HEK293 (cell line): Measurements from ENCODE around the gene TRPM5.

ENCODE experiments used
- CTCF ChIA-PET: fragments of 350-600 bp; formaldehyde crosslinking; extraction: SDS; loops from one replicate; lab custom pipeline; 2021; ENCODE audit warnings: antibody characterized with exemption; lab: Yijun Ruan, JAX
- POLR2A ChIA-PET: fragments of 300-600 bp; formaldehyde crosslinking; extraction: SDS; loops from one replicate; lab custom pipeline; 2020; ENCODE audit warnings: antibody characterized with exemption, inconsistent platforms; lab: Yijun Ruan, JAX
- H3K27ac ChIP-seq: fragments of 200-500 bp; sonication (Bioruptor generic); 2 replicates; pipeline ENCODE4 v1.5.1; 2014; ENCODE audit warnings: low read depth, low read length, control low read depth, inconsistent platforms; ENCODE audit errors: extremely low read depth
- H3K36me3 ChIP-seq, 2 experiments: fragments of 200-500 bp in 1 of 2; sonication (Bioruptor generic) in 1 of 2; 1 replicate in 1 of 2; 2 replicates in 1 of 2; pipeline ENCODE4 v1.5.1; 2014 to 2017; ENCODE audit warnings: inconsistent platforms in 2 of 2, low read length in 2 of 2; ENCODE audit not compliant: control insufficient read depth in 2 of 2, insufficient read depth in 1 of 2
- H3K4me1 ChIP-seq: fragments of 200-500 bp; sonication (Bioruptor generic); 2 replicates; pipeline ENCODE4 v1.5.1; 2014; ENCODE audit warnings: mild to moderate bottlenecking, low read length, inconsistent platforms; ENCODE audit not compliant: control insufficient read depth, insufficient read depth
- H3K4me3 ChIP-seq: 2 replicates; pipeline ENCODE4 v1.5.1; 2011; ENCODE audit warnings: low read depth, mild to moderate bottlenecking, control low read depth, low read length, moderate library complexity
- H3K9me3 ChIP-seq: fragments of 200-500 bp; sonication (Bioruptor generic); 2 replicates; pipeline ENCODE4 v1.5.1; 2014; ENCODE audit warnings: low read depth, low read length, inconsistent platforms; ENCODE audit not compliant: control insufficient read depth, insufficient read depth
- HOXD13 ChIP-seq: sonication (generic); formaldehyde crosslinking; IDR thresholded peaks from 2 replicates; pipeline ENCODE4 v1.8.0; 2022; ENCODE audit warnings: missing genetic modification reagents, borderline replicate concordance
- OSR2 ChIP-seq: fragments of 450-650 bp; formaldehyde crosslinking; IDR thresholded peaks from 2 replicates; pipeline ENCODE4 v1.5.1; 2016; ENCODE audit warnings: missing biosample characterization, missing genetic modification characterization
- RBAK ChIP-seq: fragments of 450-650 bp; formaldehyde crosslinking; IDR thresholded peaks from 2 replicates; pipeline ENCODE4 v1.5.1; 2016; ENCODE audit warnings: missing biosample characterization, missing genetic modification characterization
- SCRT1 ChIP-seq: fragments of 450-650 bp; formaldehyde crosslinking; IDR thresholded peaks from 2 replicates; pipeline ENCODE4 v1.5.1; 2016; ENCODE audit warnings: missing biosample characterization, missing genetic modification characterization, borderline replicate concordance
- ZBTB1 ChIP-seq: fragments of 450-650 bp; formaldehyde crosslinking; IDR thresholded peaks from 2 replicates; pipeline ENCODE4 v1.5.1; 2016; ENCODE audit warnings: missing biosample characterization, missing genetic modification characterization
- ZBTB20 ChIP-seq: fragments of 450-650 bp; formaldehyde crosslinking; IDR thresholded peaks from 2 replicates; pipeline ENCODE4 v1.5.1; 2016; ENCODE audit warnings: missing biosample characterization, missing genetic modification characterization
- ZBTB21 ChIP-seq: fragments of 450-650 bp; formaldehyde crosslinking; IDR thresholded peaks from 2 replicates; pipeline ENCODE4 v1.5.1; 2017; ENCODE audit warnings: missing biosample characterization, missing genetic modification characterization
- ZBTB7A ChIP-seq: fragments of 450-650 bp; formaldehyde crosslinking; IDR thresholded peaks from 2 replicates; pipeline ENCODE4 v1.5.1; 2016; ENCODE audit warnings: low read depth, missing biosample characterization, missing genetic modification characterization
- ZFHX2 ChIP-seq: fragments of 450-650 bp; formaldehyde crosslinking; conservative IDR thresholded peaks from 2 replicates; pipeline ENCODE4 v1.5.1; 2016; ENCODE audit warnings: missing biosample characterization, missing genetic modification characterization
- ZFP3 ChIP-seq: fragments of 450-650 bp; formaldehyde crosslinking; IDR thresholded peaks from 2 replicates; pipeline ENCODE4 v1.5.1; 2016; ENCODE audit warnings: low read depth, missing biosample characterization, missing genetic modification characterization
- ZNF202 ChIP-seq: fragments of 450-650 bp; formaldehyde crosslinking; IDR thresholded peaks from 2 replicates; pipeline ENCODE4 v1.5.1; 2016; ENCODE audit warnings: missing biosample characterization, missing genetic modification characterization, borderline replicate concordance
- ZNF426 ChIP-seq: fragments of 450-650 bp; formaldehyde crosslinking; IDR thresholded peaks from 2 replicates; pipeline ENCODE4 v1.5.1; 2017; ENCODE audit warnings: missing biosample characterization, missing genetic modification characterization, mild to moderate bottlenecking, inconsistent platforms, moderate library complexity
- ZNF510 ChIP-seq: fragments of 450-650 bp; formaldehyde crosslinking; IDR thresholded peaks from 2 replicates; pipeline ENCODE4 v1.5.1; 2018; ENCODE audit warnings: mild to moderate bottlenecking, missing genetic modification characterization, missing biosample characterization; ENCODE audit not compliant: insufficient replicate concordance
- ZNF558 ChIP-seq: fragments of 450-650 bp; formaldehyde crosslinking; IDR thresholded peaks from 2 replicates; pipeline ENCODE4 v1.5.1; 2016; ENCODE audit warnings: missing biosample characterization, missing genetic modification characterization
- ZNF837 ChIP-seq: fragments of 450-650 bp; formaldehyde crosslinking; IDR thresholded peaks from 2 replicates; pipeline ENCODE4 v1.5.1; 2016; ENCODE audit warnings: missing biosample characterization, missing genetic modification characterization
- TF ChIP-seq, protein P1 (sequence below): fragments of 450-650 bp; IDR thresholded peaks from 2 replicates; pipeline ENCODE4 v1.5.1; 2018; ENCODE audit warnings: missing biosample characterization, missing genetic modification characterization
- TF ChIP-seq, protein P2 (sequence below): fragments of 450-650 bp; formaldehyde crosslinking; IDR thresholded peaks from 2 replicates; pipeline ENCODE4 v1.5.1; 2016; ENCODE audit warnings: missing biosample characterization, missing genetic modification characterization, borderline replicate concordance
- TF ChIP-seq, protein P3 (sequence below): fragments of 450-650 bp; formaldehyde crosslinking; IDR thresholded peaks from 2 replicates; pipeline ENCODE4 v1.5.1; 2016; ENCODE audit warnings: missing biosample characterization, missing genetic modification characterization
- TF ChIP-seq, protein P4 (sequence below): fragments of 450-650 bp; formaldehyde crosslinking; IDR thresholded peaks from 2 replicates; pipeline ENCODE4 v1.5.1; 2017; ENCODE audit warnings: missing biosample characterization, missing genetic modification characterization

The TRPM5 gene

DNA sequence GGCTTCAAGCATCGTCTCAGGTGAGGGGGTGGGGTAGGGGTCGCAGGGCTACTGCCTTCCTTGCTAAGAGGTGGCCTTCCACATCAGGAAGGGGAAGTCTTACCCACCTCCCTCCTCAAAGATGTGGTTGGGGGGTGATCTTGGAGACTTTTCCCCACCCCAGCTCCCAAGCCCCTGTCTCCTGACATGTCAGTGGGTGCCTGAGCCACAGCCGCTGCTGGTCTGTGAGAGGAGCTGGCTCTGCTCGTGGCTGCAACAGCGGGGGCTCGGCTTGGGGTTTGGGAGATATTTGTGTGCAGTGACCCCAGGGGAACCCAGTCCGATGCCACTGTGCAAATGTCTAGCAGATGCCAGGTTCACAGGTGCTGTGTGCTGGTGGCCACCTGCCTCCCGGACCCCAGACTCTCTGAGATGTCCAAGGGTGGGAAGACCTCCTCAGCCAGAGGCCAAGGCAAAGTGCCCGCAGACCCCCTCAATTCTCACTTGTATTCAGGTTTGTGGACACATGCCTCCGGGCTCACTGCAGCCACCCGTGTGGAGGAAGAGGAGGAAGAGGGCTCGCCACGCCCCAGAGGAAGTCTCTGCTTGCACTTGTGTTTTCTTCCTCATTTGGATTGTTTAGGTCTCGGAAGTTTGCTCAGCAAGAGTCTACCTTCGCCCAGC lies 2.4 kb upstream of the TRPM5 start:
- Histone ChIP-seq H3K4me1 (no peaks in the 10 kb centered on the region), H3K9me3 (no peaks in the 10 kb centered on the region), H3K4me3 (no peak overlapping the region)
- POLR2A ChIA-PET, result no interaction called here
- no peak for TF ChIP-seq ZNF837 (tag by site-specific recombination)
- TF ChIP-seq, protein P1, sequence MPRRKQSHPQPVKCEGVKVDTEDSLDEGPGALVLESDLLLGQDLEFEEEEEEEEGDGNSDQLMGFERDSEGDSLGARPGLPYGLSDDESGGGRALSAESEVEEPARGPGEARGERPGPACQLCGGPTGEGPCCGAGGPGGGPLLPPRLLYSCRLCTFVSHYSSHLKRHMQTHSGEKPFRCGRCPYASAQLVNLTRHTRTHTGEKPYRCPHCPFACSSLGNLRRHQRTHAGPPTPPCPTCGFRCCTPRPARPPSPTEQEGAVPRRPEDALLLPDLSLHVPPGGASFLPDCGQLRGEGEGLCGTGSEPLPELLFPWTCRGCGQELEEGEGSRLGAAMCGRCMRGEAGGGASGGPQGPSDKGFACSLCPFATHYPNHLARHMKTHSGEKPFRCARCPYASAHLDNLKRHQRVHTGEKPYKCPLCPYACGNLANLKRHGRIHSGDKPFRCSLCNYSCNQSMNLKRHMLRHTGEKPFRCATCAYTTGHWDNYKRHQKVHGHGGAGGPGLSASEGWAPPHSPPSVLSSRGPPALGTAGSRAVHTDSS (tag by site-specific recombination), result 0 out of 2 replicates have a peak, but pooled peaks have one; percentile 14
- TF ChIP-seq, all 188 proteins: peak for 1
- no peaks in the 10 kb centered on the region for H3K36me3 ChIP-seq
- H3K27ac ChIP-seq, result no peak overlapping the region
- CTCF ChIA-PET, result interaction anchor here (0.6 kb wide), 1 partner anchor 565 kb away, joined by 3 read pairs; no protein-coding TSS in a partner anchor

DNA sequence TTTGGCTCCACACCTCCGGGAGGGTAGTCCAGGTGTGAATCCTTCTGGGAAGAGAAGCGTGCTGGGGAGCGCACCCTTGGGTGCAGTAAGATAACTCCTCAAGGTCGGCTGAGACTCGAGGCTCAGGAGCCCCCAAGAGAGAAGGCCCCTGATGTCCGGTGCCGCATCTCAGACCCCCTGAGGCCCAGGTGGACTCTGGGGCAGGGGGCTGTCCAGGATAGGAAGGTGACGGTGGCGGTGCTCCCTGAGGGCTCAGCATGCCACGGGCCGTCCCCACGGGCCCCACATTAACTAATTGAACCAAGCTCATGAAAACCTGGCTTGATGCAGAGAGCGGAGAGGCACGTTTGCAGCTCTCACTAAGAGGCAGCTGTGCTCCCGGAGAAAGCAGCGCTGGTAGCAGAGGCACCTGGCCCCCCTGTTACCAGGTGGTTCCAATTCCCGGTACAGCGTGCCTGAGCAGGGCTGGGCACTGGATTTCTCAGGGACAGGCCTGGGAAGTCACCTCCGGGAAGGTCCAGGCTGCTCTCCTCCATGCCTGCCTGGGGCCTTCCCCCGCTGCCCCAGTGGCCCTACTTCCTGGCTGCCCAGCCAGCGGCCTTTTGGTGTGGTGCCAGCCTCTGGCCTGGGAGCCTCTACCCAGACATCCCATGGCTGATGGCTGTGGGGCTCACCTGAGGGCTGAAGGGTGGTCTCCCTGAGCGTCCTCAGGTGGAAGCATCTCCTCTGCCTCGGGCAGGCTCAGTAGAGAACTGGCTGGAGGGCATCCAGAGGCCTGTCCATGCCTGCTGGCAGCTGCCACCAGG lies 1.6 kb upstream of the TRPM5 start:
- H3K9me3 ChIP-seq, result no peaks in the 10 kb centered on the region
- H3K4me3 ChIP-seq, result no peak overlapping the region
- ChIA-PET POLR2A (interaction anchor here (0.5 to 1.5 kb wide), 2 partner anchors 68 to 474 kb away, joined by 4 to 9 read pairs; no protein-coding TSS in a partner anchor), CTCF (interaction anchor here (0.6 kb wide), 2 partner anchors 172 to 564 kb away, joined by 3 read pairs; no protein-coding TSS in a partner anchor)
- TF ChIP-seq, protein P1 (tag by site-specific recombination), result no peak
- no peak for TF ChIP-seq OSR2
- TF ChIP-seq ZNF426 (tag by site-specific recombination), result no peak
- TF ChIP-seq, protein P2, sequence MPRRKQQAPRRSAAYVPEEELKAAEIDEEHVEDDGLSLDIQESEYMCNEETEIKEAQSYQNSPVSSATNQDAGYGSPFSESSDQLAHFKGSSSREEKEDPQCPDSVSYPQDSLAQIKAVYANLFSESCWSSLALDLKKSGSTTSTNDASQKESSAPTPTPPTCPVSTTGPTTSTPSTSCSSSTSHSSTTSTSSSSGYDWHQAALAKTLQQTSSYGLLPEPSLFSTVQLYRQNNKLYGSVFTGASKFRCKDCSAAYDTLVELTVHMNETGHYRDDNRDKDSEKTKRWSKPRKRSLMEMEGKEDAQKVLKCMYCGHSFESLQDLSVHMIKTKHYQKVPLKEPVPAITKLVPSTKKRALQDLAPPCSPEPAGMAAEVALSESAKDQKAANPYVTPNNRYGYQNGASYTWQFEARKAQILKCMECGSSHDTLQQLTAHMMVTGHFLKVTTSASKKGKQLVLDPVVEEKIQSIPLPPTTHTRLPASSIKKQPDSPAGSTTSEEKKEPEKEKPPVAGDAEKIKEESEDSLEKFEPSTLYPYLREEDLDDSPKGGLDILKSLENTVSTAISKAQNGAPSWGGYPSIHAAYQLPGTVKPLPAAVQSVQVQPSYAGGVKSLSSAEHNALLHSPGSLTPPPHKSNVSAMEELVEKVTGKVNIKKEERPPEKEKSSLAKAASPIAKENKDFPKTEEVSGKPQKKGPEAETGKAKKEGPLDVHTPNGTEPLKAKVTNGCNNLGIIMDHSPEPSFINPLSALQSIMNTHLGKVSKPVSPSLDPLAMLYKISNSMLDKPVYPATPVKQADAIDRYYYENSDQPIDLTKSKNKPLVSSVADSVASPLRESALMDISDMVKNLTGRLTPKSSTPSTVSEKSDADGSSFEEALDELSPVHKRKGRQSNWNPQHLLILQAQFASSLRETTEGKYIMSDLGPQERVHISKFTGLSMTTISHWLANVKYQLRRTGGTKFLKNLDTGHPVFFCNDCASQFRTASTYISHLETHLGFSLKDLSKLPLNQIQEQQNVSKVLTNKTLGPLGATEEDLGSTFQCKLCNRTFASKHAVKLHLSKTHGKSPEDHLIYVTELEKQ (tag by site-specific recombination), result no peak
- no peak for TF ChIP-seq ZNF510 (tag by site-specific recombination)
- no peak for TF ChIP-seq ZBTB1 (tag by site-specific recombination)
- TF ChIP-seq, protein P3, sequence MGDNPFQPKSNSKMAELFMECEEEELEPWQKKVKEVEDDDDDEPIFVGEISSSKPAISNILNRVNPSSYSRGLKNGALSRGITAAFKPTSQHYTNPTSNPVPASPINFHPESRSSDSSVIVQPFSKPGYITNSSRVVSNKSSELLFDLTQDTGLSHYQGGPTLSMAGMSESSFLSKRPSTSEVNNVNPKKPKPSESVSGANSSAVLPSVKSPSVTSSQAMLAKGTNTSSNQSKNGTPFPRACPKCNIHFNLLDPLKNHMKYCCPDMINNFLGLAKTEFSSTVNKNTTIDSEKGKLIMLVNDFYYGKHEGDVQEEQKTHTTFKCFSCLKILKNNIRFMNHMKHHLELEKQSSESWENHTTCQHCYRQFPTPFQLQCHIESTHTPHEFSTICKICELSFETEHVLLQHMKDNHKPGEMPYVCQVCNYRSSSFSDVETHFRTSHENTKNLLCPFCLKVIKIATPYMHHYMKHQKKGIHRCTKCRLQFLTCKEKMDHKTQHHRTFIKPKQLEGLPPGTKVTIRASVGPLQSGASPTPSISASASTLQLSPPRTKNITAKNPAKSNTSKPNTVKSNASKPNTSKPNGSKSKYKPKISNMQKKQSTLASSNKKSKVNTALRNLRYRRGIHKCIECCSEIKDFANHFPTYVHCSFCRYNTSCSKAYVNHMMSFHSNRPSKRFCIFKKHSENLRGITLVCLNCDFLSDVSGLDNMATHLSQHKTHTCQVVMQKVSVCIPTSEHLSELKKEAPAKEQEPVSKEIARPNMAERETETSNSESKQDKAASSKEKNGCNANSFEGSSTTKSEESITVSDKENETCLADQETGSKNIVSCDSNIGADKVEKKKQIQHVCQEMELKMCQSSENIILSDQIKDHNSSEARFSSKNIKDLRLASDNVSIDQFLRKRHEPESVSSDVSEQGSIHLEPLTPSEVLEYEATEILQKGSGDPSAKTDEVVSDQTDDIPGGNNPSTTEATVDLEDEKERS (tag by site-specific recombination), result no peak
- TF ChIP-seq ZBTB7A (tag by site-specific recombination), result no peak
- no peak for TF ChIP-seq ZNF558
- TF ChIP-seq, protein P4, sequence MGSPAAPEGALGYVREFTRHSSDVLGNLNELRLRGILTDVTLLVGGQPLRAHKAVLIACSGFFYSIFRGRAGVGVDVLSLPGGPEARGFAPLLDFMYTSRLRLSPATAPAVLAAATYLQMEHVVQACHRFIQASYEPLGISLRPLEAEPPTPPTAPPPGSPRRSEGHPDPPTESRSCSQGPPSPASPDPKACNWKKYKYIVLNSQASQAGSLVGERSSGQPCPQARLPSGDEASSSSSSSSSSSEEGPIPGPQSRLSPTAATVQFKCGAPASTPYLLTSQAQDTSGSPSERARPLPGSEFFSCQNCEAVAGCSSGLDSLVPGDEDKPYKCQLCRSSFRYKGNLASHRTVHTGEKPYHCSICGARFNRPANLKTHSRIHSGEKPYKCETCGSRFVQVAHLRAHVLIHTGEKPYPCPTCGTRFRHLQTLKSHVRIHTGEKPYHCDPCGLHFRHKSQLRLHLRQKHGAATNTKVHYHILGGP (tag by site-specific recombination), result no peak
- no peak for TF ChIP-seq HOXD13 (CRISPR knock-in tag)
- TF ChIP-seq ZFP3, result no peak
- TF ChIP-seq RBAK, result no peak
- TF ChIP-seq SCRT1 (tag by site-specific recombination), result no peak
- TF ChIP-seq ZBTB21 (tag by site-specific recombination), result no peak
- no peak for TF ChIP-seq ZFHX2 (tag by site-specific recombination)
- no peak for TF ChIP-seq ZNF202 (tag by site-specific recombination)
- no peak for TF ChIP-seq ZBTB20 (tag by site-specific recombination)
- H3K27ac ChIP-seq, result no peak overlapping the region
- no peaks in the 10 kb centered on the region for H3K36me3 ChIP-seq
- H3K4me1 ChIP-seq, result no peaks in the 10 kb centered on the region
